Measurements from ENCODE around the gene MUC5AC. TPM values are rescaled to one million over a fixed set of nuclear protein-coding genes. Genes with fewer than 3 reads are reported as not detected.

MUC5AC gene, protein sequence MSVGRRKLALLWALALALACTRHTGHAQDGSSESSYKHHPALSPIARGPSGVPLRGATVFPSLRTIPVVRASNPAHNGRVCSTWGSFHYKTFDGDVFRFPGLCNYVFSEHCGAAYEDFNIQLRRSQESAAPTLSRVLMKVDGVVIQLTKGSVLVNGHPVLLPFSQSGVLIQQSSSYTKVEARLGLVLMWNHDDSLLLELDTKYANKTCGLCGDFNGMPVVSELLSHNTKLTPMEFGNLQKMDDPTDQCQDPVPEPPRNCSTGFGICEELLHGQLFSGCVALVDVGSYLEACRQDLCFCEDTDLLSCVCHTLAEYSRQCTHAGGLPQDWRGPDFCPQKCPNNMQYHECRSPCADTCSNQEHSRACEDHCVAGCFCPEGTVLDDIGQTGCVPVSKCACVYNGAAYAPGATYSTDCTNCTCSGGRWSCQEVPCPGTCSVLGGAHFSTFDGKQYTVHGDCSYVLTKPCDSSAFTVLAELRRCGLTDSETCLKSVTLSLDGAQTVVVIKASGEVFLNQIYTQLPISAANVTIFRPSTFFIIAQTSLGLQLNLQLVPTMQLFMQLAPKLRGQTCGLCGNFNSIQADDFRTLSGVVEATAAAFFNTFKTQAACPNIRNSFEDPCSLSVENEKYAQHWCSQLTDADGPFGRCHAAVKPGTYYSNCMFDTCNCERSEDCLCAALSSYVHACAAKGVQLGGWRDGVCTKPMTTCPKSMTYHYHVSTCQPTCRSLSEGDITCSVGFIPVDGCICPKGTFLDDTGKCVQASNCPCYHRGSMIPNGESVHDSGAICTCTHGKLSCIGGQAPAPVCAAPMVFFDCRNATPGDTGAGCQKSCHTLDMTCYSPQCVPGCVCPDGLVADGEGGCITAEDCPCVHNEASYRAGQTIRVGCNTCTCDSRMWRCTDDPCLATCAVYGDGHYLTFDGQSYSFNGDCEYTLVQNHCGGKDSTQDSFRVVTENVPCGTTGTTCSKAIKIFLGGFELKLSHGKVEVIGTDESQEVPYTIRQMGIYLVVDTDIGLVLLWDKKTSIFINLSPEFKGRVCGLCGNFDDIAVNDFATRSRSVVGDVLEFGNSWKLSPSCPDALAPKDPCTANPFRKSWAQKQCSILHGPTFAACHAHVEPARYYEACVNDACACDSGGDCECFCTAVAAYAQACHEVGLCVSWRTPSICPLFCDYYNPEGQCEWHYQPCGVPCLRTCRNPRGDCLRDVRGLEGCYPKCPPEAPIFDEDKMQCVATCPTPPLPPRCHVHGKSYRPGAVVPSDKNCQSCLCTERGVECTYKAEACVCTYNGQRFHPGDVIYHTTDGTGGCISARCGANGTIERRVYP (N-terminal part only)
- total RNA-seq = not detected

DNA sequence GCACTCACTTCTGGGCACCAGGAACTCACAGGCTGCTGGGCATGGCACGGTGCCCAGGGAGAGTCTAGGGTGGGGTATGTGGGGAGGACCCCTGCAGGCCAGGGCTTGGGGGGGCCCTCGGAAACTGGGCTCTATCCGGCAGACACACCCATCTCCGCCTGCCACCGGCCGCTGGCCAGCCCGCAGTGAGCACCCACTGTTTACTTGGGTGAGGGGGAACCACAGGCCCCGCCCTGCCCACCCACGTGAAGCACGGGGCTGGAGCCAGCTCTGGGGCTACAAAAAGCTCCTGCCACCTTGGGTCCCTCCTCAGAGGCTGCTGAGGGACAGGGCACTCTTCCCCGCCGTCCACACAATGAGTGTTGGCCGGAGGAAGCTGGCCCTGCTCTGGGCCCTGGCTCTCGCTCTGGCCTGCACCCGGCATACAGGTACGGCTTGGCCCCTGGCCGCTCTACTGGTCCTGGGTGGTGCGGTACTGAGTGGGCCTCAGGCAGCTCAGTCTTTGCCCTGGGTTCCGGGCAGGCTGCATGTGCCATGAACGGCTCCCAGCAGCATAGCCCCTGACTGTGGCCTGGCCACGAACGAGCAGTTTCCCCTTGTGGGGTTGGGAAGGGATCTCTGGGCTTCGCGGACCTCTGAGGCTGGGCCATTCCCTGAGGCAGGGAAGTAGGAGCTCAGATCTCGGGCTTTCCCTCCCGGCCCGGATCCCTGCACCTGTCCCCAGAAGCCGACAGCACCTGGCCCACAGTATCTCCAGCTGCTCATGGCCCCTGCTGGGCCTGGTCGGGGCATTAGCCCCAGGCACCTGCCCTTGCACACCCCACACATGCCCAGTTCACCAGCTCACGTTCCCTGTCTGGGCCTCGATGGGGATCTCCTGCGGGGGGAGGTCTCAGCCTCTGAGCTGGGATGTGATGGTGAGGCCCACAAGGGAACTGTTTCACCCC, at the start of gene MUC5AC:
MUC5AC (plus strand) TSS at position 309 of the 947 bp plus-strand sequence; CDS start at position 356, 47 bp downstream.
- H3K36me3 ChIP-seq = no peaks in the 10 kb centered on the region
- in situ Hi-C loops (cut with MboI; ENCODE audit: low sequenced_read_pairs in 4 of 4) (no loop called here), intact Hi-C loops (cut with DNase I; ENCODE audit: low total_unique reads) (no loop called here)
- H3K27me3 ChIP-seq = peaks cover 4 to 8% (median 6%) of the 10 kb centered on the region in 3 donors
- TF ChIP-seq, protein P1, sequence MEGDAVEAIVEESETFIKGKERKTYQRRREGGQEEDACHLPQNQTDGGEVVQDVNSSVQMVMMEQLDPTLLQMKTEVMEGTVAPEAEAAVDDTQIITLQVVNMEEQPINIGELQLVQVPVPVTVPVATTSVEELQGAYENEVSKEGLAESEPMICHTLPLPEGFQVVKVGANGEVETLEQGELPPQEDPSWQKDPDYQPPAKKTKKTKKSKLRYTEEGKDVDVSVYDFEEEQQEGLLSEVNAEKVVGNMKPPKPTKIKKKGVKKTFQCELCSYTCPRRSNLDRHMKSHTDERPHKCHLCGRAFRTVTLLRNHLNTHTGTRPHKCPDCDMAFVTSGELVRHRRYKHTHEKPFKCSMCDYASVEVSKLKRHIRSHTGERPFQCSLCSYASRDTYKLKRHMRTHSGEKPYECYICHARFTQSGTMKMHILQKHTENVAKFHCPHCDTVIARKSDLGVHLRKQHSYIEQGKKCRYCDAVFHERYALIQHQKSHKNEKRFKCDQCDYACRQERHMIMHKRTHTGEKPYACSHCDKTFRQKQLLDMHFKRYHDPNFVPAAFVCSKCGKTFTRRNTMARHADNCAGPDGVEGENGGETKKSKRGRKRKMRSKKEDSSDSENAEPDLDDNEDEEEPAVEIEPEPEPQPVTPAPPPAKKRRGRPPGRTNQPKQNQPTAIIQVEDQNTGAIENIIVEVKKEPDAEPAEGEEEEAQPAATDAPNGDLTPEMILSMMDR (IDR thresholded peaks at IDR 0.05 in 4 of 5, conservative IDR thresholded peaks at IDR 0.05 in 1 of 5) = no peak
- no peak for TF ChIP-seq POLR2A (IDR thresholded peaks at IDR 0.05)
- no peaks in the 10 kb centered on the region for H3K9me3 ChIP-seq
- ATAC-seq (no peak), DNase-seq (peak in 1 of 2 donors; percentile 8)
- no peak within 1 kb of the TSS for H3K4me3 ChIP-seq
- no peaks in the 10 kb centered on the region for H3K4me1 ChIP-seq
- no peak within 1 kb of the TSS for H3K27ac ChIP-seq

DNA sequence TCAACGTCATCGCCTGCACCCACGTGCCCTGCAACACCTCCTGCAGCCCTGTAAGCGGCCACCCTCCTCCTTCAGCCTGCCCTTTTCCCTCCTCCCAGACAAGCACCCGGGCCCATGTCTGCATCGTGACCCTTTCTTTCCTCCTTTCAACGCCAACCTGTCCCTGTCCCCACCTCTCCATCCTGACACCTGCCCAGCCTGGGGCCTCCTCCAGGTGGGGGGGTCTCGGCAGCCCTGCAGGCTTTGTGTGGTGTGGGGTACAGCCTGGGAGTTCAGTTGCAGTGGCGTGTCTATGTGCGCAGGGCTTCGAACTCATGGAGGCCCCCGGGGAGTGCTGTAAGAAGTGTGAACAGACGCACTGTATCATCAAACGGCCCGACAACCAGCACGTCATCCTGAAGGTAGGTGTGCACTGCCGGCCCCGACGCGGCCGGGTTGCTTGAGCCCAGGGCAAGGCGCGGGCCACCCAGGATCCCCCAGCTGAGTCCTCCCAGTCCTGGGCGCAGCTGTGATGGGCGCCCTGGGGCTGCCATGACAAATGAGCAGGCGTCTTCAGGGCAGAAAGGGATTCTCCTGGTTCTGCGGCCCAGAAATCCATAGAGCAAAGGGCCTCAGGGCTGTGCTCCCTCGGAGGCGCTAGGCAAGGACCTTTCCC, 49.4 kb upstream of the MUC5AC start:
- intact Hi-C loops (cut with DNase I; ENCODE audit: low total_unique reads) = no loop called here
- H3K4me1 ChIP-seq = no peaks in the 10 kb centered on the region
- no peak for ATAC-seq
- H3K9me3 ChIP-seq = no peaks in the 10 kb centered on the region
- DNase-seq = no peak
- H3K27ac ChIP-seq = no peak overlapping the region
- in situ Hi-C loops (cut with MboI; ENCODE audit: low sequenced_read_pairs in 4 of 4) = no loop called here
- H3K27me3 ChIP-seq = peaks cover 0 to 19% (median 2%) of the 10 kb centered on the region in 3 donors
- H3K36me3 ChIP-seq = no peaks in the 10 kb centered on the region
- H3K4me3 ChIP-seq = no peak overlapping the region
- no peak for TF ChIP-seq POLR2A (IDR thresholded peaks at IDR 0.05)
- TF ChIP-seq, protein P1 (IDR thresholded peaks at IDR 0.05 in 4 of 5, conservative IDR thresholded peaks at IDR 0.05 in 1 of 5) = no peak

DNA sequence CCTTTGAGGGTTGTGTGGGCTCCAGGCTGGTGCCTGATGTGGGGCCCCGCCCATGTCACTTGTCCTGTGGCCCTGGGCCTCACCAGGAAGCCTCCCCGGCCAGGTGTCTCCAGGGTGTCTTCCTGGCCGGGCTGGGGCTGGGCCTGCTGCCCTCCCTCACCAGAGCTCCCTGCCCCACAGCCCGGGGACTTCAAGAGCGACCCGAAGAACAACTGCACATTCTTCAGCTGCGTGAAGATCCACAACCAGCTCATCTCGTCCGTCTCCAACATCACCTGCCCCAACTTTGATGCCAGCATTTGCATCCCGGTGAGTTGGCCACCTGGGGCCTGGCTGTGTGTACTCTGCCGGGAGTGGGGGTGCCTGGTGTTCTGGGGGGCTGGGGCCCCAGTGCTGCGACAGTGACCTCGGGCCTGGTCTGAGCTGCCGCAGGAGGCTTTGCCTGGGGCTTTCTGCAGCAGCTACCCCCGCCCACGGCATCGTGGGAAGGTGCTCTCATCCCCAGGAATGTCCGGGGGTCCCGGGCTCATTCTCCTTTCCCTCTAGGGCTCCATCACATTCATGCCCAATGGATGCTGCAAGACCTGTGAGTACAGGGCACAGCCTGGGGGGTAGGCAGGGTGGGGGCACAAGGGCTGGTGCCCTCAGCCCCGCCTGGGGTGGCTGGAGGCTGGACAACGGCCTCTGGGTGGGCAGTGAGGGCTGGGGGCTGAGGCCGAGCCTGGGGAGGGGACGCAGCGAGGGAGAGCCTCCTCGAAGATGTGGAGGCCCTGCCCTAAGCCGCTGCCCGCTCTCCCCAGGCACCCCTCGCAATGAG, 48.4 kb upstream of the MUC5AC start:
- no peaks in the 10 kb centered on the region for H3K9me3 ChIP-seq
- in situ Hi-C loops (cut with MboI; ENCODE audit: low sequenced_read_pairs in 4 of 4) = no loop called here

More for the DNA sequence above, 48.4 kb upstream of the MUC5AC start:
- H3K27ac ChIP-seq = no peak overlapping the region
- DNase-seq (no peak), ATAC-seq (no peak)
- peaks cover 0 to 19% (median 2%) of the 10 kb centered on the region in 3 donors for H3K27me3 ChIP-seq
- TF ChIP-seq, protein P1 (IDR thresholded peaks at IDR 0.05 in 4 of 5, conservative IDR thresholded peaks at IDR 0.05 in 1 of 5) = no peak
- no peak for TF ChIP-seq POLR2A (IDR thresholded peaks at IDR 0.05)
- no peaks in the 10 kb centered on the region for H3K4me1 ChIP-seq
- intact Hi-C loops (cut with DNase I; ENCODE audit: low total_unique reads) = no loop called here
- no peak overlapping the region for H3K4me3 ChIP-seq
- H3K36me3 ChIP-seq = no peaks in the 10 kb centered on the region

All from gastrocnemius medialis (tissue), 4 donors.